ENCODE data around the gene PHTF2.

PHTF2 gene

DNA sequence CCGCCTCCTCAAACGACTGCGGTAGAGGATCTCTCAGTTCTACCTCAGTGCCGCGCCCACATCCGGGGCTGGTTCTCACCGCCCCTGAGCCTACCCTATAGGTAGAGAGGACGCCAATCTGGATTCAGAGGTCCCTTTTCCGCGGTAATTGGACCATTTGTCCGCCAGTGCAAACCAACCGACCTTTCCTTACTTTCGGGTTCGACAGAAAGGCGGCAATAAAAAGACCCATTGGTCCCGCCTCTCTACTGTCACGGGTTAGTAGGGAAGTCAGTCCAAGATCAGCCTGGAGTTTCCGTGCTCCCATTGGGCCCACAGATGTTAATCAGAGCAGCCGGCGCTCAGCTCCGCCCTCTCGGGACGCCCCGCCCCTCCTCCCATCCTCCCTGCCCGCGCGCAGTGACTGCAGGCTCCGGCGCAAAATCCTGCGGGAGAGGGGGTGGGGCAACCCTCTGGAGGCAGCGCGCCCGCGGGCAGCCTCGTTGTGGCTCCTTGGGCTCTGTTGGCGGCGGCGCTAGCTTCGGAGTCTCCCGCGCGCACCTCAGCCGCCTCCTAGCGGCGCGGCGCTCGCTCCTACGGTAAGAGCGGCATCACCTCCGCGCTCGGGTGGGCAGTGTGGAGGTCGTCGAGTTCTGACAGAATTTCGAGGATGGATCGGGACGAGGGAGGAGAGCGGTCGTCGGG, at the start of gene PHTF2, which contains the start of gene TMEM60:
Gene PHTF2, plus strand, starts transcription at position 380 of the 684 bp plus-strand sequence.
Gene TMEM60, minus strand, starts transcription at position 41 of the 684 bp plus-strand sequence. CDS start 4,061 bp downstream, outside the sequence.
- 0 out of 2 replicates have a peak, but pooled peaks have one; percentile 35 for TF ChIP-seq ZNF565 (CRISPR knock-in tag; conservative IDR thresholded peaks at IDR 0.05; ENCODE audit: low read depth)
- TF ChIP-seq, protein P1, sequence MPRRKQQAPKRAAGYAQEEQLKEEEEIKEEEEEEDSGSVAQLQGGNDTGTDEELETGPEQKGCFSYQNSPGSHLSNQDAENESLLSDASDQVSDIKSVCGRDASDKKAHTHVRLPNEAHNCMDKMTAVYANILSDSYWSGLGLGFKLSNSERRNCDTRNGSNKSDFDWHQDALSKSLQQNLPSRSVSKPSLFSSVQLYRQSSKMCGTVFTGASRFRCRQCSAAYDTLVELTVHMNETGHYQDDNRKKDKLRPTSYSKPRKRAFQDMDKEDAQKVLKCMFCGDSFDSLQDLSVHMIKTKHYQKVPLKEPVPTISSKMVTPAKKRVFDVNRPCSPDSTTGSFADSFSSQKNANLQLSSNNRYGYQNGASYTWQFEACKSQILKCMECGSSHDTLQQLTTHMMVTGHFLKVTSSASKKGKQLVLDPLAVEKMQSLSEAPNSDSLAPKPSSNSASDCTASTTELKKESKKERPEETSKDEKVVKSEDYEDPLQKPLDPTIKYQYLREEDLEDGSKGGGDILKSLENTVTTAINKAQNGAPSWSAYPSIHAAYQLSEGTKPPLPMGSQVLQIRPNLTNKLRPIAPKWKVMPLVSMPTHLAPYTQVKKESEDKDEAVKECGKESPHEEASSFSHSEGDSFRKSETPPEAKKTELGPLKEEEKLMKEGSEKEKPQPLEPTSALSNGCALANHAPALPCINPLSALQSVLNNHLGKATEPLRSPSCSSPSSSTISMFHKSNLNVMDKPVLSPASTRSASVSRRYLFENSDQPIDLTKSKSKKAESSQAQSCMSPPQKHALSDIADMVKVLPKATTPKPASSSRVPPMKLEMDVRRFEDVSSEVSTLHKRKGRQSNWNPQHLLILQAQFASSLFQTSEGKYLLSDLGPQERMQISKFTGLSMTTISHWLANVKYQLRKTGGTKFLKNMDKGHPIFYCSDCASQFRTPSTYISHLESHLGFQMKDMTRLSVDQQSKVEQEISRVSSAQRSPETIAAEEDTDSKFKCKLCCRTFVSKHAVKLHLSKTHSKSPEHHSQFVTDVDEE (CRISPR knock-in tag; IDR thresholded peaks at IDR 0.05): no peak
- no peak for TF ChIP-seq RARB (CRISPR knock-in tag; IDR thresholded peaks at IDR 0.05)
- 0 out of 2 replicates have a peak, but pooled peaks have one; percentile 36 for TF ChIP-seq ZNF70 (CRISPR knock-in tag; IDR thresholded peaks at IDR 0.05)
- no peak for TF ChIP-seq CSRNP3 (CRISPR knock-in tag; IDR thresholded peaks at IDR 0.05)
- TF ChIP-seq SNAI2 (CRISPR knock-in tag; IDR thresholded peaks at IDR 0.05): no peak
- 0 out of 2 replicates have a peak, but pooled peaks have one; percentile 59 for TF ChIP-seq ZFP3 (CRISPR knock-in tag; IDR thresholded peaks at IDR 0.05)
- peak; percentile 94 for ATAC-seq

- TF ChIP-seq ZNF565 (CRISPR knock-in tag; conservative IDR thresholded peaks at IDR 0.05; ENCODE audit: low read depth) (no peak), POU6F1 (CRISPR knock-in tag; IDR thresholded peaks at IDR 0.05; ENCODE audit: borderline replicate concordance, low read depth) (no peak), PPARA (CRISPR knock-in tag; IDR thresholded peaks at IDR 0.05; ENCODE audit: borderline replicate concordance) (no peak), ZNF70 (CRISPR knock-in tag; IDR thresholded peaks at IDR 0.05) (no peak), ZFP30 (CRISPR knock-in tag; IDR thresholded peaks at IDR 0.05) (no peak), GLIS3 (CRISPR knock-in tag; IDR thresholded peaks at IDR 0.05) (no peak), ISL1 (CRISPR knock-in tag; IDR thresholded peaks at IDR 0.05) (no peak), ZFP3 (CRISPR knock-in tag; IDR thresholded peaks at IDR 0.05) (no peak), RARB (CRISPR knock-in tag; IDR thresholded peaks at IDR 0.05) (no peak)
- TF ChIP-seq, protein P1 (CRISPR knock-in tag; IDR thresholded peaks at IDR 0.05): no peak
- no peak; the same call in 1 of the 3 replicates for ATAC-seq
These were observed 46.6 kb upstream of the PHTF2 start for GRCh38 chr7:77752016-77752415.

DNA sequence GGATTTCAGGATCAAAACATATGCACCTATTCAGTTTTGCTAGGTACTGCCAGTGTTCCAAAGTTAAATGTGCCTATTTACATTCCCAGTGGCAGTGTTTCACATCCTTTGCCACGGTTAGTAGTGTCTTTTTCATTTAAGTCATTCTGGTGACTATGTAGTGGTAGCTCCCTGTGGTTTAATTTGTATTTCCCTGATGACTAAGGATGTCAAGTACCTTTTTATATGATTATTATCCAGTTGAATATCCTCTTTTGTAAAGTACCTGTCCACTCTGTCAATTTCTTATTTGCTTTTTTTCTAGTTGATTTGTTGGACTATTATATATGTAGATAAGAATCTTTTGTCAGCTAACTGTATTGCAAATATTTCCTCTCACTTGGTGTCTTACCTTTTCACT, 45.4 kb upstream of the PHTF2 start:
- ATAC-seq: no peak
- TF ChIP-seq PPARA (CRISPR knock-in tag; IDR thresholded peaks at IDR 0.05; ENCODE audit: borderline replicate concordance) (no peak), PATZ1 (CRISPR knock-in tag; IDR thresholded peaks at IDR 0.05; ENCODE audit: borderline replicate concordance) (no peak), SNAI2 (CRISPR knock-in tag; IDR thresholded peaks at IDR 0.05) (no peak), GLIS3 (CRISPR knock-in tag; IDR thresholded peaks at IDR 0.05) (no peak), ZNF70 (CRISPR knock-in tag; IDR thresholded peaks at IDR 0.05) (no peak), OSR1 (CRISPR knock-in tag; IDR thresholded peaks at IDR 0.05) (no peak), CREB5 (CRISPR knock-in tag; IDR thresholded peaks at IDR 0.05; ENCODE audit: low read depth) (no peak), ZFP3 (CRISPR knock-in tag; IDR thresholded peaks at IDR 0.05) (no peak), BACH2 (CRISPR knock-in tag; IDR thresholded peaks at IDR 0.05; ENCODE audit: borderline replicate concordance) (no peak), ZFP30 (CRISPR knock-in tag; IDR thresholded peaks at IDR 0.05) (no peak), TOX (CRISPR knock-in tag; IDR thresholded peaks at IDR 0.05; ENCODE audit: borderline replicate concordance) (no peak), ZC3H10 (CRISPR knock-in tag; IDR thresholded peaks at IDR 0.05) (no peak), CSDC2 (CRISPR knock-in tag; IDR thresholded peaks at IDR 0.05) (no peak)
- TF ChIP-seq, protein P1 (CRISPR knock-in tag; IDR thresholded peaks at IDR 0.05): no peak

Data from SK-N-SH treated with all-trans-retinoic acid at 6 μM for 48 hours (cell line).